Calu3 (cell line): ENCODE results near the gene TOR1B. TPM values are rescaled to one million over a fixed set of nuclear protein-coding genes. Genes with fewer than 3 reads are reported as not detected.

Experiments
- BruUV-seq: library from RNA; stranded (reverse); fragments of 400-500 nt; replicated peaks from 2 replicates; lab custom pipeline; 2021; lab: Mats Ljungman, UMichigan
- CTCF ChIA-PET: fragments of 300-600 bp; sonication (Branson Sonifier 250); formaldehyde crosslinking; loops from one replicate; lab custom pipeline; 2022; ENCODE audit warnings: antibody characterized with exemption; lab: Charles Lee
- DNase-seq: peaks from one replicate; pipeline ENCODE4 v3.0.0; 2022
- H3K27ac Mint-ChIP-seq: one replicate; pipeline ENCODE4 v1.8.0; 2022; ENCODE audit warnings: mixed read lengths; ENCODE audit not compliant: unreplicated experiment
- H3K27me3 Mint-ChIP-seq: one replicate; pipeline ENCODE4 v1.8.0; 2022; ENCODE audit warnings: mixed read lengths; ENCODE audit not compliant: unreplicated experiment
- H3K36me3 Mint-ChIP-seq: one replicate; pipeline ENCODE4 v1.8.0; 2022; ENCODE audit warnings: mild to moderate bottlenecking, moderate library complexity, mixed read lengths; ENCODE audit not compliant: insufficient read depth, unreplicated experiment
- H3K4me1 Mint-ChIP-seq: one replicate; pipeline ENCODE4 v1.8.0; 2022; ENCODE audit warnings: mild to moderate bottlenecking, low read depth, mixed read lengths; ENCODE audit not compliant: unreplicated experiment
- H3K4me3 Mint-ChIP-seq: one replicate; pipeline ENCODE4 v1.8.0; 2022; ENCODE audit warnings: mild to moderate bottlenecking, low read depth, moderate library complexity, mixed read lengths; ENCODE audit not compliant: unreplicated experiment
- H3K9me3 Mint-ChIP-seq: one replicate; pipeline ENCODE4 v1.8.0; 2022; ENCODE audit warnings: low read depth, mixed read lengths; ENCODE audit not compliant: unreplicated experiment
- intact Hi-C: fragments of 100-400 bp; cut with micrococcal nuclease; formaldehyde crosslinking; loops from one replicate; pipeline ENCODE4 v1.10.0; 2022; ENCODE audit not compliant: unreplicated experiment
- total RNA-seq: library from RNA; stranded (reverse); gene quantifications from 2 replicates; pipeline ENCODE4 v1.2.3, GENCODE V29; 2022
- TF ChIP-seq, protein P1 (sequence below): fragments of 200-600 bp; IDR thresholded peaks from one replicate; pipeline ENCODE4 v1.8.0; 2022; ENCODE audit warnings: antibody characterized with exemption; ENCODE audit not compliant: unreplicated experiment

TOR1B gene
- total RNA-seq, 1 experiment from 2014 or later = 20.9 TPM

DNA sequence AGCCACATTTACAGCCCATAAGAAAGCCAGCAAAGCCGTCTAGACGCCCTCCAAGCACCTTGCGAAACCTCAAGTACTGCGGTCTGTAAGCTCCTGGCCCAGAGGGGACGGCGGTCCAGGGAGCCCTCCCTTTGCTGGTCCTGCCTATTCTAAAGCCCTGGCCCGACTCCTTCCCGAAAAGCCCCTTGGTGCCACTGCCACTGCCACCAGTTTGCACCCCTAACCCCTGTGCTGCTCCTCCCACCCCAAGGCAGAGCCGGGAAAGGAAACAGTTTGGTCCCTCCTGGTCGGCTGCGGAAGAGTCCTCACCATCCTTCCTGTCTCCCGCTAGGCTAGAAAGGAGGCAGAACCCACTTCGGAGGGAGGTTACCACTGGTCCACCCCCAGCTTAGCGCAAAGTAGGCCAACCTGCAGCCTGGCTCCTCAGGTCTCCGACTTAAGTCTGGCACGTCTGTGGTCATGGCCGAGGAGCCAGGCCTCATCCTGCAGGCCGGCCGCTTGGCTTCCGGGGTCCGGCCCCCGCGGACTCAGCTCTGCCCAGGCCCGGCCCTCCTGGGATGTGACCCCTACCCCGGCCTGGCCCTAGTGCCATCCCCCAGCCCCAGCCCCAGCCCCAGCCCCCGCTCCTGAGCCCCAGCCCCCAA lies 20.0 kb downstream of the TOR1B start:
- intact Hi-C loops = no loop called here
- no TSS peak for BruUV-seq
- no peaks in the 10 kb centered on the region for H3K27me3 Mint-ChIP-seq
- H3K4me1 Mint-ChIP-seq = no peaks in the 10 kb centered on the region
- no peaks in the 10 kb centered on the region for H3K9me3 Mint-ChIP-seq
- peak; percentile 8 for DNase-seq
- peaks cover 36% of the 10 kb centered on the region for H3K36me3 Mint-ChIP-seq
- no peak overlapping the region for H3K27ac Mint-ChIP-seq
- TF ChIP-seq, protein P1, sequence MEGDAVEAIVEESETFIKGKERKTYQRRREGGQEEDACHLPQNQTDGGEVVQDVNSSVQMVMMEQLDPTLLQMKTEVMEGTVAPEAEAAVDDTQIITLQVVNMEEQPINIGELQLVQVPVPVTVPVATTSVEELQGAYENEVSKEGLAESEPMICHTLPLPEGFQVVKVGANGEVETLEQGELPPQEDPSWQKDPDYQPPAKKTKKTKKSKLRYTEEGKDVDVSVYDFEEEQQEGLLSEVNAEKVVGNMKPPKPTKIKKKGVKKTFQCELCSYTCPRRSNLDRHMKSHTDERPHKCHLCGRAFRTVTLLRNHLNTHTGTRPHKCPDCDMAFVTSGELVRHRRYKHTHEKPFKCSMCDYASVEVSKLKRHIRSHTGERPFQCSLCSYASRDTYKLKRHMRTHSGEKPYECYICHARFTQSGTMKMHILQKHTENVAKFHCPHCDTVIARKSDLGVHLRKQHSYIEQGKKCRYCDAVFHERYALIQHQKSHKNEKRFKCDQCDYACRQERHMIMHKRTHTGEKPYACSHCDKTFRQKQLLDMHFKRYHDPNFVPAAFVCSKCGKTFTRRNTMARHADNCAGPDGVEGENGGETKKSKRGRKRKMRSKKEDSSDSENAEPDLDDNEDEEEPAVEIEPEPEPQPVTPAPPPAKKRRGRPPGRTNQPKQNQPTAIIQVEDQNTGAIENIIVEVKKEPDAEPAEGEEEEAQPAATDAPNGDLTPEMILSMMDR = no peak
- H3K4me3 Mint-ChIP-seq = peak overlapping the region; percentile 76
- CTCF ChIA-PET = no interaction called here

DNA sequence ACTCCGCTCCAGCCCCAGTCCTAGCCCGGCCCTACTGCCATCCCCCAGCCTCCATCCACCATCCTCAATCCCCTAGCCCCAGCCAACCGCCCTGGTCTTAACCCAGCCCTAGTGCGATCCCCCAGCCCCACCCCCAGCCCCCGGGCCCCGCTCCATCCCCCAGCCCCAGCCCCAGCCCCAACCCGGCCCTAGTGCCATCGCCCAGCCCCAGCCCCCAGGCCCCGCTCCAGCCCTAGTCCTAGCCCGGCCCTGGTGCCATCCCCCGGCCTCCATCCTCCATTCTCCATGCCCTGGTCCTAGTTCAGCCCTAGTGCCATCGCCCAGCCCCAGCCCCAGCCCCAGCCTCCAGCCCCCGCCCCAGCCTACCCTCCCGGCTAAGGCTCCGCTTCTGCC lies 20.6 kb downstream of the TOR1B start:
- H3K27ac Mint-ChIP-seq = no peak overlapping the region
- H3K4me1 Mint-ChIP-seq = no peaks in the 10 kb centered on the region
- H3K36me3 Mint-ChIP-seq = peaks cover 36% of the 10 kb centered on the region
- no peaks in the 10 kb centered on the region for H3K27me3 Mint-ChIP-seq
- intact Hi-C loops = no loop called here
- H3K9me3 Mint-ChIP-seq = no peaks in the 10 kb centered on the region
- TF ChIP-seq, protein P1 = no peak
- DNase-seq = no peak
- peak overlapping the region; percentile 76 for H3K4me3 Mint-ChIP-seq
- BruUV-seq = no TSS peak
- CTCF ChIA-PET = interaction anchor here (0.6 kb wide), 1 partner anchor 21 kb away, joined by 3 read pairs; no protein-coding TSS in a partner anchor

DNA sequence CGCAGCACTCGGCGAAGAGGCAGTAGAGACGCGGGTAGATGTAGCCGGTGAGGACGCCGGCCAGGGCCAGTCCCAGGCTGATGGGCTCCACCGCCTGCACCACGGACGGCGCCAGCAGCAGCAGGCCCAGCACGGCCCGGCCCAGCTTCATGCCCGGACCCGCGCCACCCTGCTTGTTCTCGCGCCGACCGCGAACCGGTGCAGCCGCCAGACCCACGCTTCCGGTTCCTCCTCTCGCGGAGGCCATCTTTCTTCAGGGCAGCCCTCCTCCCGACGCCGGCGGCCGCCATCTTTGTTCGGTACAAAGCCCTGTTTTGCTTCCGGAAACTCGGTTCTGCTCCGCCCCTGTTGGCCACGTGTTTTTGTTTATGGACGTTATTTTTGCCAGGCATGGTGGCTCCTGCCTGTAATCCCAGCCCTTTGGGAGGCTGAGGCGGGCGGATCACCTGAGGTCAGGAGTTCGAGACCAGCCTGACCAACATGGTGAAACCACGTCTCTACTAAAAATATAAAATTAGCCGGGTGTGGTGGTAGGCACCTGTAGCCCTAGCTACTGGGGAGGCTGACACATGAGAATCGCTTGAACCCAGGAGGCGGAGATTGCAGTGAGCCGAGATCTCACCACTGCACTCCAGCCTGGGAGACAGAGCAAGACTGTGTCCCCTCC lies 21.1 kb downstream of the TOR1B start, which contains the start of gene TOR1A:
TSS of gene TOR1A (minus strand) at position 202 of the 667 bp plus-strand sequence. CDS start at position 151, 51 bp downstream.
- intact Hi-C loops = no loop called here
- CTCF ChIA-PET = interaction anchor here (0.6 kb wide), 1 partner anchor 20 kb away, joined by 3 read pairs; no protein-coding TSS in a partner anchor
- H3K4me3 Mint-ChIP-seq = peak within 1 kb of the TSS; percentile 76
- H3K4me1 Mint-ChIP-seq = no peaks in the 10 kb centered on the region
- H3K27me3 Mint-ChIP-seq = no peaks in the 10 kb centered on the region
- peak; percentile 86 for DNase-seq
- TF ChIP-seq, protein P1 = no peak
- no TSS peak for BruUV-seq
- no peak within 1 kb of the TSS for H3K27ac Mint-ChIP-seq
- H3K36me3 Mint-ChIP-seq = peaks cover 33% of the 10 kb centered on the region
- H3K9me3 Mint-ChIP-seq = no peaks in the 10 kb centered on the region

DNA sequence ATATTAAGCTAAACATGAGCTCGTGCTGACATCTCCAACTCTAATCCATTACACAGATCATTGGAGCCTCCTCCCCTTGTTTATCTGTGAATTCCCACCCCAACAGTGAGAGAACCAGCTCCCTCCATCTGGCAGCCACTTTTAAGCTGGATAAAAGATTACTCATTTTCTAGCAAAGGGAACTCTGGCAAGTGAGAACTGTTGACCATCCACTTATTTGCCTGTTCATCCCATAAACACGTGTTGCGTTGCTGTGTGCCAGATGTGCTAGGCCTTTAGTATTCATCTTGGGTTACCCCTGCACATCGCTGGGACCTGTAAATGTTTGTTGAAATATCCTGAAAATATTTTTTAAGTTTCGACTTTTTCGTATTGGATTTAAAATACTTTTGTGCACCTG lies 23.4 kb downstream of the TOR1B start:
- DNase-seq = no peak
- CTCF ChIA-PET = interaction anchor here (0.7 to 0.9 kb wide), 3 partner anchors 203 to 696 kb away, joined by 3 to 4 read pairs (median 3); no protein-coding TSS in a partner anchor
- H3K4me3 Mint-ChIP-seq = no peak overlapping the region
- intact Hi-C loops = no loop called here
- H3K4me1 Mint-ChIP-seq = no peaks in the 10 kb centered on the region
- no peaks in the 10 kb centered on the region for H3K9me3 Mint-ChIP-seq
- peaks cover 29% of the 10 kb centered on the region for H3K36me3 Mint-ChIP-seq
- TF ChIP-seq, protein P1 = no peak
- no peak overlapping the region for H3K27ac Mint-ChIP-seq
- BruUV-seq = no TSS peak
- no peaks in the 10 kb centered on the region for H3K27me3 Mint-ChIP-seq
